Psoas muscle (tissue), 8 donors: ENCODE measurements around the gene ABL2. TPM values are rescaled to one million over a fixed set of nuclear protein-coding genes. Genes with fewer than 3 reads are reported as not detected.

Experiments
- ATAC-seq, 4 donors: fragments of 200-7000 bp; cut with Tn5 transposase; one replicate each; pipeline ENCODE4 v1.9.1; 2020; ENCODE audit warnings: moderate library complexity in 3 of 4, mild to moderate bottlenecking in 2 of 4
- DNase-seq, 2 donors: peaks; one replicate each; pipeline ENCODE4 v3.0.0-alpha.2; 2020
- H3K27ac ChIP-seq: fragments of 200-600 bp; one replicate; pipeline ENCODE4 v1.8.0; 2022
- H3K27me3 ChIP-seq, 3 donors: fragments of 200-600 bp in 1 of 3; one replicate each; pipeline versions ENCODE4 v1.6.1 to v1.8.0; 2013 to 2022; ENCODE audit warnings: low read length in 2 of 3, mild to moderate bottlenecking in 2 of 3, moderate library complexity in 1 of 3; ENCODE audit not compliant: insufficient read depth in 3 of 3
- H3K36me3 ChIP-seq, 2 donors: fragments of 200-600 bp in 1 of 2; one replicate each; pipeline versions ENCODE4 v1.6.1 to v1.8.0; 2013 to 2022; ENCODE audit warnings: low read depth in 1 of 2, mild to moderate bottlenecking in 1 of 2, moderate library complexity in 1 of 2; ENCODE audit not compliant: insufficient read depth in 1 of 2
- H3K4me1 ChIP-seq: fragments of 200-600 bp; one replicate; pipeline ENCODE4 v1.8.0; 2022
- H3K4me3 ChIP-seq: fragments of 200-600 bp; one replicate; pipeline ENCODE4 v1.8.0; 2022; ENCODE audit warnings: mild to moderate bottlenecking
- H3K9me3 ChIP-seq: fragments of 200-600 bp; one replicate; pipeline ENCODE4 v1.8.0; 2022
- WGBS, 3 donors: extraction: QIAGEN DNeasy Blood & Tissue Kit; methylation state at CpG; one replicate each; pipeline versions ENCODE4 v1.1.6 to v1.1.7; 2013; 5-methylcytosine and 5-hydroxymethylcytosine counted together
- intact Hi-C, 2 donors: fragments of 100-400 bp; cut with DNase I; formaldehyde crosslinking; loops; one replicate each; pipeline versions ENCODE4 v1.11.0 to v1.14.2; 2022
- polyA plus RNA-seq, 3 donors: library from polyadenylated mRNA; stranded (reverse); fragments of 200-250 nt; gene quantifications; one replicate each; pipeline ENCODE4 v1.2.3, GENCODE V29; 2013
- total RNA-seq, 4 donors: library from RNA; stranded (reverse); fragmentation: NEBNext Ultra II Directional in 2 of 4; extraction: Animal tissue kit (Norgen Biotek cat#: 25700) in 2 of 4; gene quantifications; one replicate each; pipeline versions ENCODE4 v1.2.1 to v1.2.4, GENCODE V29; 2021 to 2023
- TF ChIP-seq, protein P1 (sequence below): fragments of 200-600 bp; IDR thresholded peaks from one replicate; pipeline ENCODE4 v1.8.0; 2022; ENCODE audit warnings: antibody characterized with exemption
- donor health status: healthy with polysubstance abuse.
- donor health status: DM: no; HTN: no; CAD: no; lungs with moderate emphysema.
- donor health status: Bipolar disorder and iron deficiency.
- donor health status: healthy.
- donor health status: DM: yes; HTN: yes; CAD: no.
- donor health status: DM: no; HTN: no; CAD: no.
- donor health status: DM: no; HTN: no; CAD: no.
- donor health status: DM: yes; HTN: yes; CAD: no.

ABL2 gene
- total and polyA plus RNA-seq, 7 donors: 1.4 to 11.7 (median 8.6) TPM

DNA sequence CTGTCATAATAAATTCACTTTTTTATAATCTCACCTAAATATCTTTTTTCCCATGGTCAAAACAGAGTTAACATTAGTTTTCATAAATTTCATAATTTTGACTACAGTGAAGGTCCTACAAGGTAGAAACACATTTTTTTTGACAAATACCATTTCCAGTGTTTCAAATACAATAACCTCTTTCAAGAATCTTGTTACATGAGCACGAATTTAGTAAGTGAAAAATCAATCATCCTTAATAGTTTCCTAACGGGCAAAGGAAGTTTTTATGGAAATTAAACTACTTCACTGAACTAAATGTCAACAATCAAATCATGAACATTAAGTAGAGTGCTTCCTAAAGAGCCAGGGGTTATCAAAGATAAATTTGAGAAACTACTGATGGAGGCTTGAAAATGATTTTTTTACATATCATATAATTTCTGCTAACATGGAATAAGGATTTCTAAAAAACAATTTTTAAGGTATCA, 35.4 kb downstream of the ABL2 start:
- TF ChIP-seq, protein P1, sequence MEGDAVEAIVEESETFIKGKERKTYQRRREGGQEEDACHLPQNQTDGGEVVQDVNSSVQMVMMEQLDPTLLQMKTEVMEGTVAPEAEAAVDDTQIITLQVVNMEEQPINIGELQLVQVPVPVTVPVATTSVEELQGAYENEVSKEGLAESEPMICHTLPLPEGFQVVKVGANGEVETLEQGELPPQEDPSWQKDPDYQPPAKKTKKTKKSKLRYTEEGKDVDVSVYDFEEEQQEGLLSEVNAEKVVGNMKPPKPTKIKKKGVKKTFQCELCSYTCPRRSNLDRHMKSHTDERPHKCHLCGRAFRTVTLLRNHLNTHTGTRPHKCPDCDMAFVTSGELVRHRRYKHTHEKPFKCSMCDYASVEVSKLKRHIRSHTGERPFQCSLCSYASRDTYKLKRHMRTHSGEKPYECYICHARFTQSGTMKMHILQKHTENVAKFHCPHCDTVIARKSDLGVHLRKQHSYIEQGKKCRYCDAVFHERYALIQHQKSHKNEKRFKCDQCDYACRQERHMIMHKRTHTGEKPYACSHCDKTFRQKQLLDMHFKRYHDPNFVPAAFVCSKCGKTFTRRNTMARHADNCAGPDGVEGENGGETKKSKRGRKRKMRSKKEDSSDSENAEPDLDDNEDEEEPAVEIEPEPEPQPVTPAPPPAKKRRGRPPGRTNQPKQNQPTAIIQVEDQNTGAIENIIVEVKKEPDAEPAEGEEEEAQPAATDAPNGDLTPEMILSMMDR: no peak
- 18 to 40% (median 31%) methylated on average over 2 of the region's 2 CpGs for WGBS, 3 donors

DNA sequence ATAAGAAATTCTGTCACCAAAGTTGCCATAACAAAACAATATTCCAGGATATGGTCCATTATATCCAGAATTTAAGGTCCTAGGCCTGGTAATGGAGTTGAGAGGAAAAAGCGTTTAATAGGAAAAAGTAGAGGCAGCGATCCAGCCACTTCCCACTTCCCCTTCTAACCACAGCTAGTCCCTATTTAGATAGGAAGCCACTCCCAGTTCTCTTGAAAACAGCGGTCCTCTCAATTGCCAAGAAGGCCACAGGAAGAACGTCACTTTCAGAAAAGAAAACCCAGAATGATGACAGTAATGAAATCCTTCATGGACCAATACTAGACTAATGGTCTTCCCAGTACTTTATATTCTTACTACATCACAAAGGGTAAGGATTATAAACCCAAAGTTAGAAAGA, 38.6 kb downstream of the ABL2 start:
- peak overlapping the region; percentile 18 for H3K27ac ChIP-seq
- no peaks in the 10 kb centered on the region for H3K36me3 ChIP-seq
- ATAC-seq (peak in 1 of 4 donors; percentile 42), DNase-seq (no peak)
- intact Hi-C loops: loop anchor here (5.0 kb wide), 3 partner anchors 69 to 159 kb away; no protein-coding TSS in a partner anchor
- peaks cover 32% of the 10 kb centered on the region for H3K4me1 ChIP-seq
- no peaks in the 10 kb centered on the region for H3K9me3 ChIP-seq
- TF ChIP-seq, protein P1: no peak
- no peaks in the 10 kb centered on the region for H3K27me3 ChIP-seq
- no peak overlapping the region for H3K4me3 ChIP-seq
- WGBS, 3 donors: 65 to 75% (median 65%) methylated on average over 4 of the region's 4 CpGs

More for the DNA sequence above, 35.4 kb downstream of the ABL2 start:
- Histone ChIP-seq H3K4me1 (peaks cover 32% of the 10 kb centered on the region), H3K36me3 (no peaks in the 10 kb centered on the region), H3K9me3 (no peaks in the 10 kb centered on the region), H3K27me3 (no peaks in the 10 kb centered on the region), H3K4me3 (no peak overlapping the region), H3K27ac (no peak overlapping the region)
- ATAC-seq: no peak
- intact Hi-C loops: loop anchor here (2.0 to 5.0 kb wide), 4 partner anchors 72 to 162 kb away; no protein-coding TSS in a partner anchor
- DNase-seq: no peak

DNA sequence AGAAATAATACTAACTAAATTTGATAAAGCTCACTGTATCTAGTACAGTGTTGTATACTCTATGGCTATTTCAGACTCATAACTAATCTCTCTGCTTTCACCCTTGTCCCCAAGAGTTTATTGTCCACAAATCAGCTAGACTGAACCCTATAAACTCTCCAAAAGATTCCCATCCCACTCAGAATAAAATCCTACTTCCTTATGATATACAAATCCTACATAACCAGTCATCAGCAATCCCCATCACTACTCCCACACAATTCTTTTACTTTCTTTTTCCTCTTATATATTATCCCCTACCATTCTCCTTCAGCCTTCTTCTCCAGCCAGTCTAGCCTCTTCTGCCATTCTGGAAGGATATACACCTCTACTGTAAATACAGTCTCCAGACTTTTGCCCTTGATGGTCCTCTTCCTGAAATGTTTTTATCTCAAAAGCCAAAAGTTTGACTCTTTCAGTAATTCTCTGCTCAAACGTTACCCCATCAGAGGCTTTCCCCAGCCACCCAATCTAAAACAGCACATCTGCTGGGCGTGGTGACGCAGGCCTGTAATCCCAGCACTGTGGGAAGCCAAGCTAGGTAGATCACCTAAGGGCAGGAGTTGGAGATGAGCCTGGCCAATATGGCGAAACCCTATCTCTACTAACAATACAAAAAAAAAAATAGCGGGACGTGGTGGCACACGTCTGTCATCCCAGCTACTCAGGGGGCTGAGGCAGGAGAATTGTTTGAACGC, 41.6 kb downstream of the ABL2 start:
- Histone ChIP-seq H3K4me1 (peaks cover 12% of the 10 kb centered on the region), H3K9me3 (no peaks in the 10 kb centered on the region), H3K4me3 (no peak overlapping the region), H3K36me3 (no peaks in the 10 kb centered on the region), H3K27ac (no peak overlapping the region), H3K27me3 (no peaks in the 10 kb centered on the region)
- no peak for DNase-seq
- 87 to 92% (median 89%) methylated on average over 8 of the region's 8 CpGs for WGBS, 3 donors
- no peak for ATAC-seq
- intact Hi-C loops: no loop called here
- TF ChIP-seq, protein P1: no peak

DNA sequence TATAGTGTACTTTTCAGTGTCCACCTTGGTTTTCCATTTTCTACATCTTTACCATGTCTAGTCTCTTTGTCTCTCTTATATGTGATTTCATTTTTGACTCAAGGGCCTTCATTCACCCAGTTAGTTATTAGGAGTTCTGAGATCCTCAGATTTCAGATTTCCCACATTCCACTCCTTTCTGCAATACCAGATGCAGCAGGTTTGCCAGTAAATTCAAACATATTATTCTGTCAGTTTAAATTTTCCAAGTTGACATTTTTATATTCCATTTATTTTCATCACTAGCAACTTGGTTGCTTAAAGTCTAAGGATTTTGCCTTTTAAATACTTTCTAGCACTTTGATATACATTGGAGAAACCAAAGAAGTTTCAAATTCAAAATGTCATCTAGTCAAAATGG, 42.4 kb downstream of the ABL2 start:
- TF ChIP-seq, protein P1: no peak
- no peak for ATAC-seq
- no peak overlapping the region for H3K4me3 ChIP-seq
- intact Hi-C loops: no loop called here
- no peaks in the 10 kb centered on the region for H3K36me3 ChIP-seq
- H3K4me1 ChIP-seq: peaks cover 4% of the 10 kb centered on the region
- no peaks in the 10 kb centered on the region for H3K9me3 ChIP-seq
- H3K27me3 ChIP-seq: no peaks in the 10 kb centered on the region
- H3K27ac ChIP-seq: no peak overlapping the region
- no peak for DNase-seq
